Measurements from ENCODE around the gene PROM1. TPM values are rescaled to one million over a fixed set of nuclear protein-coding genes. Genes with fewer than 3 reads are reported as not detected.

Gene PROM1
- total RNA-seq, 4 donors from 2014 or later: 3.3 to 4.6 (median 4.0) TPM

DNA sequence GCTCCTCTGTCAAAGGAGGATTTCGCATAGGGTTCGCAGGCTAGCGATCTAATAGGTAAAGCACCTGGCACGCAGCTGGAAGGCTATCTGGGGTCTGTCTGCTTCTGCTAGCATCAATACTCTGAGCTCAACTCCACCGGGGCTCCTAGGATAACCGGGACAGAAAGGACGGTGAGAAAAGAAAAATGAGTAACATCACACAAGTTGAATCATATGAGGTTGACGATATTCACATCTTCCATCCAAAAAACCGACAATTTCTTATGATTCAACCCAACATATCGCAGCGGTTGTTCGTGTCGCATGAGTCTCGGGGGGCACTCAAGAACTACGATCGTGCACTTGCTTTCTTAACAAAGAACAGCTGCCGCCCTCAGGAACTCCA is 1.8 kb downstream of the PROM1 start:
- Histone ChIP-seq H3K27me3 (peaks cover 0 to 85% (median 24%) of the 10 kb centered on the region in 4 donors), H3K4me1 (peaks cover 15 to 25% (median 22%) of the 10 kb centered on the region in 4 donors), H3K27ac (replicated peaks in 1 of 4) (no peak overlapping the region), H3K4me3 (peak overlapping the region; percentile 51 to 60 (median 54)), H3K36me3 (no peaks in the 10 kb centered on the region), H3K9me3 (peaks cover 0 to 10% (median 5%) of the 10 kb centered on the region in 4 donors)
- TF ChIP-seq, protein P1, sequence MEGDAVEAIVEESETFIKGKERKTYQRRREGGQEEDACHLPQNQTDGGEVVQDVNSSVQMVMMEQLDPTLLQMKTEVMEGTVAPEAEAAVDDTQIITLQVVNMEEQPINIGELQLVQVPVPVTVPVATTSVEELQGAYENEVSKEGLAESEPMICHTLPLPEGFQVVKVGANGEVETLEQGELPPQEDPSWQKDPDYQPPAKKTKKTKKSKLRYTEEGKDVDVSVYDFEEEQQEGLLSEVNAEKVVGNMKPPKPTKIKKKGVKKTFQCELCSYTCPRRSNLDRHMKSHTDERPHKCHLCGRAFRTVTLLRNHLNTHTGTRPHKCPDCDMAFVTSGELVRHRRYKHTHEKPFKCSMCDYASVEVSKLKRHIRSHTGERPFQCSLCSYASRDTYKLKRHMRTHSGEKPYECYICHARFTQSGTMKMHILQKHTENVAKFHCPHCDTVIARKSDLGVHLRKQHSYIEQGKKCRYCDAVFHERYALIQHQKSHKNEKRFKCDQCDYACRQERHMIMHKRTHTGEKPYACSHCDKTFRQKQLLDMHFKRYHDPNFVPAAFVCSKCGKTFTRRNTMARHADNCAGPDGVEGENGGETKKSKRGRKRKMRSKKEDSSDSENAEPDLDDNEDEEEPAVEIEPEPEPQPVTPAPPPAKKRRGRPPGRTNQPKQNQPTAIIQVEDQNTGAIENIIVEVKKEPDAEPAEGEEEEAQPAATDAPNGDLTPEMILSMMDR (IDR thresholded peaks at IDR 0.05): no peak
- TF ChIP-seq EP300 (IDR thresholded peaks at IDR 0.05) (no peak), POLR2A (IDR thresholded peaks at IDR 0.05; ENCODE audit: low read depth) (no peak), POLR2AphosphoS5 (IDR thresholded peaks at IDR 0.05) (no peak)
- 39% methylated on average over 8 of the region's 17 CpGs for WGBS
- DNase-seq (ENCODE audit: extremely low spot score): peak; percentile 68
- intact Hi-C loops (cut with DNase I): no loop called here

DNA sequence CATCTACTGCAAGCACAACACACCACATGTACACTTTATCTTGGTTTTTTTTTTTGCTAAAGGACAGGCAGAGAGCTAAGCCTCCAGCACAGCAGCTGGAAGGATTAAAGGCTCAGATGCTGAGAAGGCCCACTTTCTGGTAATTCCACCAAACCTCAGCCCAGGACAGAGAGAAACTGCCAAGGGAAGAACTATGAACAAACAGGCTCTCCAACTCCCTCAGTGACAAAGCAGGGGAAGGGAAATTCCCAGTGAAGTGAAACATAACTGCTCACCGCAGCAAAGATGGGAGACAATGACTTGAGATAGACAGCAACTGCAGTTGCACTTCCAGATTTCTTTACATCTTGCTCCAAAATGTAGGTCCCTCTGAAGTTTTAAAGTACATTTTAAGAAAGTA is 4.8 kb downstream of the PROM1 start:
- intact Hi-C loops (cut with DNase I): no loop called here
- WGBS: 80% methylated on average over 1 of the region's 1 CpG

DNA sequence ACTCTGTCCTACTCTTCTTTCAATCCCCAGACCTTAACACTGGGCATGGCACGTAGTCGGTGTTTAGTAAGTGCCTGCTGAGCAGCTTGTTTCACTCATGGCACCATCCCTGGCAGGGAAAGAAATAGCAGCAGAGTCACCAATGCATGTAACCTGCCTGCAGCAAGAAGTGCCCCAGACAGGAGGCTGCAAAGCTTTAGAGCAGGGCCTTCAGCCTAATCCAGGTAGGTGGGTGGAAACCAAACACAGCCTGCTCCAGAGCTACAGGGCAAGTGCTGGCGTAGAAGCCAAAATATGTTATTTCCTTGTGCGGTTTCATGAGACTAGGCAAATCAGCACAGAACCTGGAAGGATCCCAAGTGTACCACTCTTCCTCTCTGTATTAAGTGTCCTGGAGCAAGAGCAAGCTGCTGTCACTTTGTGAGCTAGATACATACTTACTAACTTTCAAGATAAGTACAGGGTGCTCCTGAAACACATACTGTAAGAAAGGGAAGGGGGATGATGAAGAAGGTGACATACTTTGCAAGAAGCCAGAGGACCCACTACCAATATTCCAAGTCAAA is 5.5 kb downstream of the PROM1 start:
- H3K36me3 ChIP-seq: no peaks in the 10 kb centered on the region
- 94% methylated on average over 4 of the region's 4 CpGs for WGBS
- TF ChIP-seq EP300 (IDR thresholded peaks at IDR 0.05): no peak
- TF ChIP-seq POLR2AphosphoS5 (IDR thresholded peaks at IDR 0.05): no peak
- TF ChIP-seq, protein P1 (IDR thresholded peaks at IDR 0.05): no peak
- TF ChIP-seq POLR2A (IDR thresholded peaks at IDR 0.05; ENCODE audit: low read depth): no peak
- peaks cover 0 to 50% (median 14%) of the 10 kb centered on the region in 4 donors for H3K27me3 ChIP-seq
- no peak overlapping the region for H3K4me3 ChIP-seq
- no peaks in the 10 kb centered on the region for H3K9me3 ChIP-seq
- peak; percentile 50 for DNase-seq (ENCODE audit: extremely low spot score)
- intact Hi-C loops (cut with DNase I): no loop called here
- no peak overlapping the region for H3K27ac ChIP-seq (replicated peaks in 1 of 4)
- H3K4me1 ChIP-seq: peaks cover 10 to 18% (median 15%) of the 10 kb centered on the region in 4 donors

More for the DNA sequence above, 4.8 kb downstream of the PROM1 start:
- DNase-seq (ENCODE audit: extremely low spot score): peak; percentile 60
- peaks cover 0 to 58% (median 22%) of the 10 kb centered on the region in 4 donors for H3K27me3 ChIP-seq
- H3K9me3 ChIP-seq: no peaks in the 10 kb centered on the region
- TF ChIP-seq EP300 (IDR thresholded peaks at IDR 0.05) (no peak), POLR2AphosphoS5 (IDR thresholded peaks at IDR 0.05) (no peak), POLR2A (IDR thresholded peaks at IDR 0.05; ENCODE audit: low read depth) (no peak)
- TF ChIP-seq, protein P1 (IDR thresholded peaks at IDR 0.05): no peak
- no peaks in the 10 kb centered on the region for H3K36me3 ChIP-seq
- H3K4me3 ChIP-seq: no peak overlapping the region
- H3K27ac ChIP-seq (replicated peaks in 1 of 4): no peak overlapping the region
- H3K4me1 ChIP-seq: peaks cover 15 to 25% (median 22%) of the 10 kb centered on the region in 4 donors

DNA sequence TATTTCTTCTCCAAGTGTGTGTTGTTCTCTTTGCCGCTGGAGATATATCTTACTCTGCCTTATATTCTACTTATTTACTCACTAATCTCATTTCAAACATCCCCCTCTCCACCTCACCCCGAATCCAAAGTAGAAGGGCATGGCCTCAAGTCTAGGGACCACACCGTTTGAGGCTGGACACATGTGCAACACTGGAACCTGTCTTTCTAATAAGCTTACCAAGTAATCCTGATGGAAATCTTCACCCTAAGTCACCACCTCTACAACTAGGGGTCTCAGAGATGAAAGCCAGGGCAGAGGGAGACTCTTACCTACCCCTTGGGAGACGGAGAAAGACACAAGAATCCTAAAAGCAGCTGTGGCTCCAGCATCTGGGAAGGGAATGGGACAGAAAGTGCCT is 6.0 kb downstream of the PROM1 start:
- H3K27ac ChIP-seq (replicated peaks in 1 of 4): no peak overlapping the region
- TF ChIP-seq EP300 (IDR thresholded peaks at IDR 0.05): no peak
- no peak for TF ChIP-seq POLR2AphosphoS5 (IDR thresholded peaks at IDR 0.05)
- TF ChIP-seq, protein P1 (IDR thresholded peaks at IDR 0.05): no peak
- TF ChIP-seq POLR2A (IDR thresholded peaks at IDR 0.05; ENCODE audit: low read depth): no peak
- 64% methylated on average over 4 of the region's 4 CpGs for WGBS

More for the DNA sequence above, 6.0 kb downstream of the PROM1 start:
- Histone ChIP-seq H3K27me3 (peaks cover 0 to 45% (median 9%) of the 10 kb centered on the region in 4 donors), H3K36me3 (no peaks in the 10 kb centered on the region), H3K9me3 (no peaks in the 10 kb centered on the region), H3K4me3 (no peak overlapping the region), H3K4me1 (peaks cover 6 to 13% (median 10%) of the 10 kb centered on the region in 4 donors)
- intact Hi-C loops (cut with DNase I): no loop called here
- peak; percentile 77 for DNase-seq (ENCODE audit: extremely low spot score)
